ENCODE data around the gene PTPRQ.

Gene PTPRQ

GRCh38 chr12:80704420-80704819, 260.4 kb downstream of the PTPRQ start:
- DNase-seq (ENCODE audit: low read depth), result no peak

- no peak for DNase-seq (ENCODE audit: low read depth)
Observed at GRCh38 chr12:80707126-80707829, 263.2 kb downstream of the PTPRQ start, which contains the start of gene MYF6. Gene MYF6, plus strand, starts transcription at chr12:80707634. Its CDS starts 86 bp downstream, at chr12:80707720.

- no peak for DNase-seq (ENCODE audit: low read depth)
Observed at GRCh38 chr12:80707830-80708258, 263.8 kb downstream of the PTPRQ start.

- no peak for DNase-seq (ENCODE audit: low read depth)
Observed at GRCh38 chr12:80708259-80708974, 264.4 kb downstream of the PTPRQ start.

- no peak for DNase-seq (ENCODE audit: low read depth)
Observed at GRCh38 chr12:80708975-80709328, 264.9 kb downstream of the PTPRQ start.

DNA sequence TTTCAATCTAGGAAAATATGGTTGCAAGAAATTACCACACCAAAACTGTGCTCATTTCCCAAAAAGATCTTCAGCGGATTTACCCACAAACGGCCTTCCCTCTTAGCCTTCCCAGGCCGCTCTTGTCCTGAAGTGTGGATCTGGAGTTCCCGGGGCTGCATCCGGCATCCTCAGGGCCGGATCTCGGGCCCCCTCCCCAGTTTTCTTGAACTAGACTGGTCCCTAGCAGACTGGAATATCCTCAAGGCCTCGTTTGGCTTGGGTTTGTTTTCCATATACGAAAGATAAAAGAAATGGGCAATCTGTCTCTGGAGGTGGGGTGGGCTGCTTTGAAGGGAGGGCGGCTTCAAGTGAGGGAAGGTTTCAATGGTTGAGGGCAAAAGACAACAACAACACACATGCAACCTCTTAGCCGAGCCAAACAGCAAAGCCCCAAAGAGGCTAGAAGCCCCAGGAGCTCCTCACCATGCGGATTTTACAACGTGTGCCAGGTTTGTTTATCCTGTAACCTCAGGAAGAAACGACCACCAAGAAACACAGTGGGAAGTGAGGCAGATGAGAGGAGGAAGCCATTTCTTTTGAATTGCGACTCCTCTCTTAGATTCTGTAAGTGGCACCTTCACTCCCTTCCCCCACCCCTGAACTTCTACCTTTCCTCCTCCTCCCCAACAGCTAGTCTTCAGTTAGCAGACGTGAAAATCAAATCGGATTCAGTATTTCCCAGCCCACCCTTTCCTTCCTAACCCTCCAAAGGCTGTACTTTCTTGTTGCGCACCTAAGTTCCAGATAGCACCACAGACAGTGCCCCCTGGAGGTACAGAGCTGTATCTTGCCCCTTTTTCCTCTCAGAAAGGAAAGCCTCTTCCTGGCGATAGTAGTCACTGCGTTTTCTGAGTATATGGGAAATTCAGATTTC, 266.0 kb downstream of the PTPRQ start:
- no peak for DNase-seq (ENCODE audit: low read depth)

GRCh38 chr12:80710727-80711449, 266.9 kb downstream of the PTPRQ start:
- no peak for DNase-seq (ENCODE audit: low read depth)

DNA sequence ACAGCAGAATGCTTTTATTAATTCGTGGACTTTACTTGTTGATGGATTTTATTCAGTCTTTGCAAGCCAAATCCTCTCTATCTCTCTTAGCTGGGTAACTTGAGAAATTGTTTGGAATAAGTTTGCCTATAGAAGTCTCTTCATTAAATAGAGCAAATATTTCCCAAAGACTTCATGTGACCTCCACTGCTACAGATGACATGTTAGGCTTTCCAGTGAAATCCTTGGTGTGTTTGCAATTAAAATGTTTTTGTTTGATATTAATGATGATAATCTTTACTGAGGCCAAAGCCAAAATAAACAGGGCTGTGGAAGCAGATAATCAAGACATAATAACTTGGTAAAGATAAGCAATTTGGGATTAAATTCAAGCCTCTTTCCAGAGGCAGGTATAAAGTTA, 267.8 kb downstream of the PTPRQ start:
- no peak for DNase-seq (ENCODE audit: low read depth)

- no peak for DNase-seq (ENCODE audit: low read depth)
Observed at GRCh38 chr12:80712866-80713265, 268.8 kb downstream of the PTPRQ start.

DNA sequence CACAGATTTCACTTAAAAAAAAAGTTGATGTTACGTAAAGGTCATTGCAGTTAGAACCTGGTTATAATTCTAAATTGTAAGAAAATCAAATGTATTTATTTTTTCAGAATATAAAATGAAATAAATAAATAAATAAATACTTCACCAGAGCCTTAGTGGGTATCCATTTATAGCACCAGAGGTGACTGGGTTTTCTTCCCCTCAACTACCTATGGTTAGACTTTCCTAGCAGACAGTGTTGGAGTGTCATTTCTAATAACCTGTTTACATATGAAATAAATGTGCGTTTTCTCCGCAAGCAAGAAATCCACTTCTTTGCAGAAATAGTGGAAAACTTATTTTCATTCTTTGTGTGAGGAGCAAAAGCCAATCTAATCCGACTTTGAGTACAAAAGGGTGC, 269.4 kb downstream of the PTPRQ start:
- no peak for DNase-seq (ENCODE audit: low read depth)

DNA sequence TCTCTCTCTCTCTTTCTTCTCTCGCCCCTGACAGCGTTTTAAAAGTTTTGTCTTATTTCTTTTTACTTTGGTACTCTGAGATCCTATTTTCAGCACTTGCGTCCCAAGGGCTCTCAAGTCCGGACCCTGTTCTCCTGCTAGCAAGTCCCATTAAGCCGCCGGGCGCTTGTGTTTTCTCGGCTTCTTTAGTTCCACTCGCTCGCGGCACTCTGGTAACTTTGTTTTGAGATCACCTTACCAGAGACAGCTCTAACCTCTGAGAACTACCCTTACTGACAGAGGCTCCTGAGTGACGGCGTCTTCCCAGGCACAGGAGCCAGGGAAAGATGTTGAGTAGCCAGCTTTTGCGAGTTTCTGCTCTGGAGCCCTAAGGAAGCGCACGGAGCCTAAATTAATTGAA, 270.0 kb downstream of the PTPRQ start:
- DNase-seq (ENCODE audit: low read depth), result no peak

DNA sequence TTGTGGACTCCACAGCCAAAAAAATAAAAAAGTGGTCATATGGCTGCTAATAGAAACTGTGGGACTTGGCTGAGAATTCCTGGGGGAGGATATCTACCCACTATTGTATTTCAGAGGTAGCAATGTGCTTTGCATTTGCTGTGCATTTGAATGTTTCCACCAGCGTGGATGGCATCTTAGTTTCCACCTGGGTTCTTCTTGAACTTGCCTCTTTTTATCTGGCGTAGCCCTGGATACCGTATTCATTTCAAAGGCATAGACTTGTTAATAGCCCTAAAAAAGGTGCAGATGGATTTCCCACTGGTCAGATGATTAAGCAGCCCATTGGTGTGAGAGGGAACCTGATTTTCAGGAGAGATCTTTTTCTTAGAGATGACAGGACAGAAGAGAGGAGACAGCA, 270.8 kb downstream of the PTPRQ start:
- DNase-seq (ENCODE audit: low read depth), result no peak

DNA sequence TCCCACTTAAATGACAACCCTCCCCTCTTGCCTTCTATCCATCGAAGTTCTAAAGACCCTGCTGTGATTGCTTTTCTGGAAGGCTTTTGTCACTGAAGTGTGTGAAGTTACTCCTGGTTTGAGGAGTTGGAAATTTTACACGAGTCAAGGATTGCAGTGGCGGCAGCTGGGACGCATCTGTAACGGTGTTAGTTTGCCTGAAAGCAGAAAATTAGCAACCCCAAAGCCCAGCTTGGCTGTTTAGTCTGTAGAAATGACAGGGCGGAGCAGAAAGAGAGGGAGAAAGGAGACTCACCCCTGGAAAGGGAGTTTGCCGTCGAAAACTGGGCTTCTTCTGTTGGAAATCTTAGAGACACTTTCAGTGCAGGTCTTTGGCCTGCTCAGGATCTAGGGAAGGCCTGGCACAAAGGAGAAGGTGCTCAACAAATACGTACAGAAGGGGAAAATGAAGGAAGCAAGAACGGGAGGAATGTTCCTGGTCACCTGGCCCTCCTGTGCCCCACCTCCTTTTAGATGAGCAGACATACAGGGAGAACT, 271.7 kb downstream of the PTPRQ start:
- DNase-seq (ENCODE audit: low read depth), result no peak

- no peak for DNase-seq (ENCODE audit: low read depth)
Observed at GRCh38 chr12:80716696-80717469, 272.8 kb downstream of the PTPRQ start, which contains the start of gene MYF5. Gene MYF5, plus strand, starts transcription at chr12:80716912. Its CDS starts 152 bp downstream, at chr12:80717064.

DNA sequence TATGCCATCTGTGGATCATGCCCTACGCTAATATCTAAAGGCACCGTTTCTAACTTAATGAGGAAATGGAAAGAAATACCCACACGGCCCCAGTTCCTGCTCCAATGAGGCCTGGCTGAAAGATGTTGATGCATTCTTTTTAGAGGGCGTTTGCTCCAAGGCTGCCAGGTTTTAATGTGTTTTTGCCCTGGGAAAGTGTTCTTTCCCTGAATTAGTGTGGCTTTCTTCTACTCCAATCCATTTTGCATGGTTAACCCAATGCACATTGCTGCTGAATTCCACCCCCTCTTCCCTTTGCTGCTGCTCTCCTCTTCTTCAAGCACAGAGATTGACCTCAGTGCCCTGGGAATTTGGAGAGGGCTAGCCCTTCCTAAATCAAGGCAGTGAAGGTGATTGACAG, 273.8 kb downstream of the PTPRQ start:
- DNase-seq (ENCODE audit: low read depth), result no peak

- DNase-seq (ENCODE audit: low read depth), result no peak
Observed at GRCh38 chr12:80720516-80720915, 276.5 kb downstream of the PTPRQ start.

- DNase-seq (ENCODE audit: low read depth), result no peak
Observed at GRCh38 chr12:80721326-80721725, 277.3 kb downstream of the PTPRQ start.
